HepG2 (cell line): ENCODE data around the gene WNT3. TPM values are rescaled to one million over a fixed set of nuclear protein-coding genes. Genes with fewer than 3 reads are reported as not detected.

Source experiments
- ARID5B ChIP-seq: IDR thresholded peaks from 2 replicates; pipeline ENCODE4 v1.4.0; 2020; ENCODE audit warnings: mild to moderate bottlenecking, missing genetic modification reagents
- HNRNPLL ChIP-seq: fragments of 200-400 bp; formaldehyde crosslinking; IDR thresholded peaks from 2 replicates; pipeline ENCODE4 v1.6.1; 2017; ENCODE audit warnings: mild to moderate bottlenecking, low read depth, low read length; ENCODE audit not compliant: poor library complexity, severe bottlenecking
- SIX4 ChIP-seq: sonication (generic); formaldehyde crosslinking; IDR thresholded peaks from 2 replicates; pipeline ENCODE4 v1.4.0; 2020; ENCODE audit warnings: missing genetic modification reagents
- SRSF4 ChIP-seq: fragments of 200-400 bp; formaldehyde crosslinking; IDR thresholded peaks from one replicate; pipeline ENCODE4 v1.6.1; 2018; ENCODE audit warnings: mild to moderate bottlenecking, low read depth, low read length, moderate library complexity; ENCODE audit not compliant: poor library complexity, severe bottlenecking
- ZBTB4 ChIP-seq: sonication (generic); formaldehyde crosslinking; IDR thresholded peaks from 2 replicates; pipeline ENCODE4 v1.4.0; 2020; ENCODE audit warnings: missing genetic modification reagents, mild to moderate bottlenecking, borderline replicate concordance
- ZMAT5 ChIP-seq: sonication (generic); formaldehyde crosslinking; IDR thresholded peaks from 2 replicates; pipeline ENCODE4 v1.5.0; 2020; ENCODE audit warnings: mild to moderate bottlenecking, low read depth, missing genetic modification reagents, borderline replicate concordance
- ZNF24 ChIP-seq: fragments of 450-650 bp; IDR thresholded peaks from 2 replicates; pipeline ENCODE4 v1.6.1; 2017; ENCODE audit warnings: antibody characterized with exemption, mild to moderate bottlenecking
- ZNF256 ChIP-seq: sonication (generic); formaldehyde crosslinking; conservative IDR thresholded peaks from 2 replicates; pipeline ENCODE4 v1.4.0; 2020; ENCODE audit warnings: missing genetic modification reagents
- ZNF335 ChIP-seq: sonication (generic); formaldehyde crosslinking; IDR thresholded peaks from 2 replicates; pipeline ENCODE4 v1.4.0; 2020; ENCODE audit warnings: missing genetic modification reagents
- ZNF609 ChIP-seq: sonication (generic); formaldehyde crosslinking; IDR thresholded peaks from 2 replicates; pipeline ENCODE4 v1.4.0; 2020; ENCODE audit warnings: mild to moderate bottlenecking, missing genetic modification reagents, borderline replicate concordance
- polyA plus RNA-seq, 8 experiments: library from polyadenylated mRNA; depleted of rRNA in 3 of 8; stranded (reverse) in 7 of 8; unstranded in 1 of 8; fragments of >200 nt; fragmentation: Illumina TruSeq in 4 of 8; extraction: Trizol in 4 of 8; gene quantifications; 2 replicates each; pipeline versions ENCODE4 v1.2.1 to v1.2.3, GENCODE V29; 2011 to 2016; ENCODE audit warnings: low read depth in 4 of 8, missing spikeins in 1 of 8, mixed read lengths in 1 of 8; ENCODE audit not compliant: insufficient read depth in 1 of 8
- total RNA-seq, 5 experiments: library from RNA; depleted of rRNA; stranded (reverse); fragments of >200 nt; fragmentation: Illumina TruSeq; extraction: Trizol; gene quantifications; 2 replicates each; pipeline ENCODE4 v1.2.3, GENCODE V29; 2016; ENCODE audit warnings: low read depth in 1 of 5
- TF ChIP-seq, protein P1 (sequence below): sonication (generic); formaldehyde crosslinking; IDR thresholded peaks from 2 replicates; pipeline ENCODE4 v1.5.0; 2020; ENCODE audit warnings: missing genetic modification reagents
- TF ChIP-seq, protein P2 (sequence below): sonication (generic); formaldehyde crosslinking; IDR thresholded peaks from 2 replicates; pipeline ENCODE4 v1.4.0; 2020; ENCODE audit warnings: missing genetic modification reagents

Gene WNT3
- total and polyA plus RNA-seq, 2 of the 13 experiments (the other 11 are each of a cell fraction or from before 2014, with no cell fraction given), result 8.5 to 10.3 TPM

- no peak for TF ChIP-seq ZBTB4 (CRISPR knock-in tag)
- TF ChIP-seq ARID5B, result peak; percentile 30; the same call in 1 of the 2 replicates
- TF ChIP-seq, protein P1, sequence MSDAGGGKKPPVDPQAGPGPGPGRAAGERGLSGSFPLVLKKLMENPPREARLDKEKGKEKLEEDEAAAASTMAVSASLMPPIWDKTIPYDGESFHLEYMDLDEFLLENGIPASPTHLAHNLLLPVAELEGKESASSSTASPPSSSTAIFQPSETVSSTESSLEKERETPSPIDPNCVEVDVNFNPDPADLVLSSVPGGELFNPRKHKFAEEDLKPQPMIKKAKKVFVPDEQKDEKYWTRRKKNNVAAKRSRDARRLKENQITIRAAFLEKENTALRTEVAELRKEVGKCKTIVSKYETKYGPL (CRISPR knock-in tag), result no peak
- TF ChIP-seq SRSF4, result no peak
- TF ChIP-seq ZNF609 (CRISPR knock-in tag), result peak; percentile 31
- no peak for TF ChIP-seq SIX4
- no peak for TF ChIP-seq ZNF24
- TF ChIP-seq ZNF335, result no peak
- no peak for TF ChIP-seq ZMAT5 (CRISPR knock-in tag)
- TF ChIP-seq HNRNPLL, result no peak
- TF ChIP-seq, protein P2, sequence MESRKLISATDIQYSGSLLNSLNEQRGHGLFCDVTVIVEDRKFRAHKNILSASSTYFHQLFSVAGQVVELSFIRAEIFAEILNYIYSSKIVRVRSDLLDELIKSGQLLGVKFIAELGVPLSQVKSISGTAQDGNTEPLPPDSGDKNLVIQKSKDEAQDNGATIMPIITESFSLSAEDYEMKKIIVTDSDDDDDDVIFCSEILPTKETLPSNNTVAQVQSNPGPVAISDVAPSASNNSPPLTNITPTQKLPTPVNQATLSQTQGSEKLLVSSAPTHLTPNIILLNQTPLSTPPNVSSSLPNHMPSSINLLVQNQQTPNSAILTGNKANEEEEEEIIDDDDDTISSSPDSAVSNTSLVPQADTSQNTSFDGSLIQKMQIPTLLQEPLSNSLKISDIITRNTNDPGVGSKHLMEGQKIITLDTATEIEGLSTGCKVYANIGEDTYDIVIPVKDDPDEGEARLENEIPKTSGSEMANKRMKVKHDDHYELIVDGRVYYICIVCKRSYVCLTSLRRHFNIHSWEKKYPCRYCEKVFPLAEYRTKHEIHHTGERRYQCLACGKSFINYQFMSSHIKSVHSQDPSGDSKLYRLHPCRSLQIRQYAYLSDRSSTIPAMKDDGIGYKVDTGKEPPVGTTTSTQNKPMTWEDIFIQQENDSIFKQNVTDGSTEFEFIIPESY (CRISPR knock-in tag), result peak; percentile 29; the same call in 1 of the 2 replicates
- TF ChIP-seq ZNF256 (CRISPR knock-in tag), result no peak
Measured at GRCh38 chr17:46782250-46782953, 36.1 kb downstream of the WNT3 start (continued).
